OCI-LY7 (cell line): ENCODE measurements around the gene CCDC148.

Experiments
- CTCF ChIP-seq: fragments of 200-600 bp; sonication (generic); conservative IDR thresholded peaks from 2 replicates; pipeline ENCODE4 v1.5.1; 2014; ENCODE audit warnings: mild to moderate bottlenecking, antibody characterized with exemption, low read length, moderate library complexity, mixed read lengths
- EZH2phosphoT487 ChIP-seq: fragments of 200-600 bp; sonication (generic); IDR thresholded peaks from 2 replicates; pipeline ENCODE4 v1.6.1; 2018; ENCODE audit warnings: low read depth, borderline replicate concordance, mild to moderate bottlenecking, mixed run types, antibody characterized with exemption, low read length, moderate library complexity, mixed read lengths

GRCh38 chr2:158325031-158325781 is 131.3 kb downstream of the CCDC148 start:
- TF ChIP-seq CTCF (no peak), EZH2phosphoT487 (no peak)
